ENCODE data around the gene CASQ2. TPM values are rescaled to one million over a fixed set of nuclear protein-coding genes. Genes with fewer than 3 reads are reported as not detected.

The CASQ2 gene
- total RNA-seq, 5 donors from 2014 or later (not counting 1 experiment from before 2014, with no cell fraction given): not detected

DNA sequence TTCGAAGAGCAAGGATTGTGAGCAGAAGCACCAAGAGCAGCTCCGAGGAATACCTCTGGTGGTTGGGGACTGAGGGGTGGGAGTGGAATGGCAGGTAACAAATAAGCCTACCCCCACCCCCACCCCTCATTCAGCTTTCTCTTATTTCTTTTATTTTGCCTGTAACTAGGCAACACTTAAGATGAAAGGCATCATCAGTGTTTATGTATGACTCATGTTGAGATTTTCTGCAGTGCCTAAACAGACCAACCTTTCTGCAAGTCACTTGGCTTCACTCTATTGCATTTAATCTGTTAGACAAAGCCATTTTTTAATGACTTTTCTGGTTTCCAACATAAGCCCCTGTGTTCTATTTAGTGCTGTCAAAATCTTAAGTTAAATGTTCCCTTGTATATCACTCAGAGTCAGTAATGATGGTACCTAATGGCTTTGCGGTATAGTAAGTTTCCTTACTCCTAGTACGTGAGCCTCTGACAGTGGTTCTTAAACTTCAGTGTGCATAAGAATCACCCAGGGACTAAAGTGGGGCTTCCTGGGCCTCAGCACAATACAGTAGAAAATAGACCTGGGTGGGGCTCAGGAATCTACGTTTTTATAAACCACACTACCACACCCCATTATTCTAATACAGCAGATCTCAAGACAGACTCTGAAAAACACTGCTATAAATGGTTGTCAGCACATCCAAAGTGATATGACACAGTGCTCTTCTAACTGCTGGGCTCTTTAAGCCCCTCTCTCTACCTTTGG, 19.9 kb downstream of the CASQ2 start:
- H3K4me3 ChIP-seq (ENCODE audit: control insufficient read depth in 1 of 2, extremely low read depth in 1 of 2, low read length in 1 of 2): no peak overlapping the region
- no peaks in the 10 kb centered on the region for H3K9me3 ChIP-seq
- Mint-ChIP-seq H3K27me3 (peaks cover 23 to 33% of the 10 kb centered on the region in 2 donors), H3K4me3 (no peak overlapping the region), H3K9me3 (no peaks in the 10 kb centered on the region), H3K36me3 (no peaks in the 10 kb centered on the region), H3K27ac (no peak overlapping the region), H3K4me1 (no peaks in the 10 kb centered on the region)
- ChIA-PET CTCF (no interaction called here), POLR2A (no interaction called here)
- H3K4me1 ChIP-seq (ENCODE audit: control insufficient read depth in 1 of 2, extremely low read depth in 1 of 2, insufficient read depth in 2 of 2, low read length in 2 of 2): no peaks in the 10 kb centered on the region
- WGBS (ENCODE audit: insufficient coverage): 89% methylated on average over 2 of the region's 5 CpGs
- no peak overlapping the region for H3K27ac ChIP-seq (ENCODE audit: low read length)
- DNase-seq (no peak), ATAC-seq (replicated peaks in 1 of 4) (no peak)
- no peaks in the 10 kb centered on the region for H3K36me3 ChIP-seq (ENCODE audit: control insufficient read depth in 2 of 2, extremely low read depth in 1 of 2, insufficient read depth in 1 of 2, low read length in 1 of 2)
- H3K27me3 ChIP-seq (replicated peaks in 1 of 2; ENCODE audit: control insufficient read depth in 2 of 2, extremely low read depth in 1 of 2, insufficient read depth in 2 of 2, low read length in 1 of 2): peaks cover 0 to 14% of the 10 kb centered on the region in 2 experiments

DNA sequence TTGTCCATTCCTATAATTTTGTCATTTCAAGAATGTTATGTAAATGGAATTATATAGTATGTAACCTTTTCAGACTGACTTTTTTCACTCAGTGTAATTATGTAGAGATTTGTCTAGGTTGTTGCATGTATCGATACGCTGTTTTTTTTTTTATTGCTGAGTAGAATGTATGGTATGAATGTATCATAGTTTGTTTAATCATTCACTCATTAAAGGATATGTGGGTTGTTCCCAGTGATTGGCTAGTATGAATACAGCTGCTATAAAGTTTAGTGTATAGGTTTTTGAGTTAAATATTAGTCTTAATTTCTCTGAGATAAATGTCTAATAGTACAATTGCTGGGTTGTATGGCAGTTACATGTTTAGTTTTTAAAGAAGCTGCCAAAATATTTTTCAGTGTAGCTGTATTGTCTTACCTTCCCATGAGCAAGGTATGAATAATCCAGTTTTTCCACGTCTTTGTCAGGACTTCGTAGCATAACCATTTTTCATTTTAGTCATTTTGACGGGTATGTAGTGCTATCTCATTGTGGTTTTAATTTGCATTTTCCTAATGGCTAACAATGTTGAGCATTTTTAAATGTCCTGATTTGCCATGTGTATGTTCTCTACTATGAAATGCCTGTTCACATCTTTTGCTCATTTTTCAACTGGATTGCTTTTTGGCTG, 22.4 kb downstream of the CASQ2 start:
- no peaks in the 10 kb centered on the region for H3K4me1 ChIP-seq (ENCODE audit: control insufficient read depth in 1 of 2, extremely low read depth in 1 of 2, insufficient read depth in 2 of 2, low read length in 2 of 2)
- H3K4me3 ChIP-seq (ENCODE audit: control insufficient read depth in 1 of 2, extremely low read depth in 1 of 2, low read length in 1 of 2): no peak overlapping the region
- no peak overlapping the region for H3K27ac Mint-ChIP-seq
- no peaks in the 10 kb centered on the region for H3K36me3 Mint-ChIP-seq
- CTCF ChIA-PET: no interaction called here
- no peaks in the 10 kb centered on the region for H3K36me3 ChIP-seq (ENCODE audit: control insufficient read depth in 2 of 2, extremely low read depth in 1 of 2, insufficient read depth in 1 of 2, low read length in 1 of 2)
- no peaks in the 10 kb centered on the region for H3K9me3 ChIP-seq
- H3K4me1 Mint-ChIP-seq: no peaks in the 10 kb centered on the region
- DNase-seq (no peak), ATAC-seq (replicated peaks in 1 of 4) (no peak)
- peaks cover 9 to 19% of the 10 kb centered on the region in 2 donors for H3K27me3 Mint-ChIP-seq
- H3K27ac ChIP-seq (ENCODE audit: low read length): no peak overlapping the region
- POLR2A ChIA-PET: interaction anchor here in 1 of 2 donors (0.7 kb wide), 1 partner anchor 47 kb away, joined by 3 read pairs; no protein-coding TSS in a partner anchor
- WGBS (ENCODE audit: insufficient coverage): no CpG with 5 or more reads among the region's 5 CpGs
- peaks cover 0 to 13% of the 10 kb centered on the region in 2 experiments for H3K27me3 ChIP-seq (replicated peaks in 1 of 2; ENCODE audit: control insufficient read depth in 2 of 2, extremely low read depth in 1 of 2, insufficient read depth in 2 of 2, low read length in 1 of 2)
- H3K9me3 Mint-ChIP-seq: no peaks in the 10 kb centered on the region
- H3K4me3 Mint-ChIP-seq: no peak overlapping the region

DNA sequence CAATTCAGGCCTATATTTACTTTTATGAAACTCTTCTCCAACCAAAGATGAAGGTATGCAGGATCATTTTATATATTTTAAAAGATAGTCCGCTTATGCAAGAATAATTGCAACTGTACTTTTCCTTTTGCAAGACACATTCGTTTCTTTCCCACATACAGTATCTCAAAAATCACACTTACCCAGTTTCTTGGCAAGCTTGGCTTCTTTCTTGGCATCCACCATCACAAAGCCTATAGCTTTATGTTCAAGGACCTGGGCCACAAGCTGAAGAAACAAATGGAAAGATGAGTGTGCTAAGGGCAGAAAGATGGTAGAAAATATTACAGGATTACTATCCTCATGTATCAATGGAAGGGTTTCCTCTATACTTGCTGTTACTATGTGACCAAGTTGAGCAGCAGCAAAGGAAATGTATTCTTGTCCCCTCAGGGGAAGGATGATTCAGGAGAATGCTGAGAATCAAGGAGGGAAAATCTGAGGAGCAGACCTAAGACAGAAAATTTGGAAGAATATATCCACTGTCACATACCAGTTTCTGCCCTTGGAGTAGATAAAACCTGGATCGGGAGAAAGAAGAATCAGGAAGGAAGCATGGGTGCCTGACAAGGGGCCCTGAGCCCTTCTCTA, 23.8 kb downstream of the CASQ2 start:
- WGBS (ENCODE audit: insufficient coverage): 100% methylated on average over 1 of the region's 3 CpGs
- ChIA-PET CTCF (interaction anchor here in 1 of 2 donors (0.5 kb wide), 1 partner anchor 896 kb away, joined by 4 read pairs; no protein-coding TSS in a partner anchor), POLR2A (no interaction called here)
- Histone ChIP-seq H3K27ac (ENCODE audit: low read length) (no peak overlapping the region), H3K36me3 (ENCODE audit: control insufficient read depth in 2 of 2, extremely low read depth in 1 of 2, insufficient read depth in 1 of 2, low read length in 1 of 2) (no peaks in the 10 kb centered on the region), H3K27me3 (replicated peaks in 1 of 2; ENCODE audit: control insufficient read depth in 2 of 2, extremely low read depth in 1 of 2, insufficient read depth in 2 of 2, low read length in 1 of 2) (peaks cover 0 to 8% of the 10 kb centered on the region in 2 experiments), H3K4me3 (ENCODE audit: control insufficient read depth in 1 of 2, extremely low read depth in 1 of 2, low read length in 1 of 2) (no peak overlapping the region), H3K4me1 (ENCODE audit: control insufficient read depth in 1 of 2, extremely low read depth in 1 of 2, insufficient read depth in 2 of 2, low read length in 2 of 2) (no peaks in the 10 kb centered on the region), H3K9me3 (no peaks in the 10 kb centered on the region)
- DNase-seq (no peak), ATAC-seq (replicated peaks in 1 of 4) (no peak)
- no peak overlapping the region for H3K4me3 Mint-ChIP-seq
- no peaks in the 10 kb centered on the region for H3K9me3 Mint-ChIP-seq
- H3K27me3 Mint-ChIP-seq: peaks cover 8 to 20% of the 10 kb centered on the region in 2 donors
- no peaks in the 10 kb centered on the region for H3K36me3 Mint-ChIP-seq
- no peak overlapping the region for H3K27ac Mint-ChIP-seq
- H3K4me1 Mint-ChIP-seq: no peaks in the 10 kb centered on the region

DNA sequence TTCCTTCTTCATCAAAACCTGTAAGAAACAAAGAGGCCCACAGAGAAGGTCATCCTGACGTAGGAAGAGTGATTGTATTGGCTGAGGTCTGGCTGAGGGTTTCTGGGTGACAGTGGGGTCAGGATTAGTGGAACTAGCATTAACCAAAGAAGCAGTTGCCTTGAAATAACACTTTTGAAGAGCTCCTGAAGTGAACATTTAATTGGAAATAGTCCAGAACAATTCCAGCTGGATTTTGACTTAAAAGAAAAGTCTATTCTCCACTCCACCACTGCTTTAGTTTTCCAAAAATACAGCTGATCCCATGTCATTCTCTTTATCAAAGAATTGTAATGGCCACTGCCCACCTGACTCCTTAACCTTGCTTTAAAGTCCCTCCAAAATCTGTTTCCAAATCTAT, 27.7 kb downstream of the CASQ2 start:
- no peak overlapping the region for H3K4me3 Mint-ChIP-seq
- H3K27me3 Mint-ChIP-seq: peaks cover 4 to 6% of the 10 kb centered on the region in 2 donors
- no peaks in the 10 kb centered on the region for H3K36me3 Mint-ChIP-seq
- H3K4me1 ChIP-seq (ENCODE audit: control insufficient read depth in 1 of 2, extremely low read depth in 1 of 2, insufficient read depth in 2 of 2, low read length in 2 of 2): no peaks in the 10 kb centered on the region
- H3K4me3 ChIP-seq (ENCODE audit: control insufficient read depth in 1 of 2, extremely low read depth in 1 of 2, low read length in 1 of 2): no peak overlapping the region
- WGBS (ENCODE audit: insufficient coverage): no CpG with 5 or more reads among the region's 1 CpG
- no peak overlapping the region for H3K27ac Mint-ChIP-seq
- no peaks in the 10 kb centered on the region for H3K9me3 Mint-ChIP-seq
- no peaks in the 10 kb centered on the region for H3K36me3 ChIP-seq (ENCODE audit: control insufficient read depth in 2 of 2, extremely low read depth in 1 of 2, insufficient read depth in 1 of 2, low read length in 1 of 2)
- no peaks in the 10 kb centered on the region for H3K4me1 Mint-ChIP-seq
- peaks cover 0 to 3% of the 10 kb centered on the region in 2 experiments for H3K27me3 ChIP-seq (replicated peaks in 1 of 2; ENCODE audit: control insufficient read depth in 2 of 2, extremely low read depth in 1 of 2, insufficient read depth in 2 of 2, low read length in 1 of 2)
- ATAC-seq (replicated peaks in 1 of 4): no peak
- ChIA-PET CTCF (no interaction called here), POLR2A (no interaction called here)
- no peaks in the 10 kb centered on the region for H3K9me3 ChIP-seq
- no peak overlapping the region for H3K27ac ChIP-seq (ENCODE audit: low read length)
- no peak for DNase-seq

DNA sequence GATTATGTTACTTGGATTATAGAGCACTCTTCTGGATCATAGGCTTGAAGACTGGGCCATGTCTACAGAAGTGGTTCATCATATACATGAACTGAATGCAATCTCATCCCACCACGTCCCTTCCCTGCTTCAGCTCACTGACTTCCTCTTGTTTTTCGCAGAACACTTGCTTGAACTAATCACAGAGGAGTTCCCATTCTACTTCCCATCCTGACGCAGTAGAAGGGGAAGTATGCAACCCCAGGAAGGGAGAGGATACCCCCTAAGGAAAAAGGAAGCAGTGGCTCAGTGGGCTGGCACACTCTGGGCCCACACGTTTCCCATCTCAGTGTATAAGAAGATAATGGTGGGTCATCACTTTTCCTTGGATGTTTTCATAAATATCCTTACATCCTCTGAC, 36.2 kb downstream of the CASQ2 start:
- H3K27me3 Mint-ChIP-seq: peaks cover 4 to 5% of the 10 kb centered on the region in 2 donors
- DNase-seq: no peak
- WGBS (ENCODE audit: insufficient coverage): no CpG with 5 or more reads among the region's 4 CpGs
- Histone ChIP-seq H3K9me3 (no peaks in the 10 kb centered on the region), H3K4me1 (ENCODE audit: control insufficient read depth in 1 of 2, extremely low read depth in 1 of 2, insufficient read depth in 2 of 2, low read length in 2 of 2) (no peaks in the 10 kb centered on the region), H3K36me3 (ENCODE audit: control insufficient read depth in 2 of 2, extremely low read depth in 1 of 2, insufficient read depth in 1 of 2, low read length in 1 of 2) (no peaks in the 10 kb centered on the region), H3K4me3 (ENCODE audit: control insufficient read depth in 1 of 2, extremely low read depth in 1 of 2, low read length in 1 of 2) (no peak overlapping the region), H3K27ac (ENCODE audit: low read length) (no peak overlapping the region), H3K27me3 (replicated peaks in 1 of 2; ENCODE audit: control insufficient read depth in 2 of 2, extremely low read depth in 1 of 2, insufficient read depth in 2 of 2, low read length in 1 of 2) (no peaks in the 10 kb centered on the region)
- no peak for ATAC-seq (replicated peaks in 1 of 4)
- H3K4me3 Mint-ChIP-seq: no peak overlapping the region
- H3K27ac Mint-ChIP-seq: no peak overlapping the region
- no peaks in the 10 kb centered on the region for H3K36me3 Mint-ChIP-seq
- no peaks in the 10 kb centered on the region for H3K4me1 Mint-ChIP-seq
- ChIA-PET POLR2A (no interaction called here), CTCF (interaction anchor here in 1 of 2 donors (0.6 kb wide), 1 partner anchor 38 kb away, joined by 3 read pairs; no protein-coding TSS in a partner anchor)
- H3K9me3 Mint-ChIP-seq: no peaks in the 10 kb centered on the region

DNA sequence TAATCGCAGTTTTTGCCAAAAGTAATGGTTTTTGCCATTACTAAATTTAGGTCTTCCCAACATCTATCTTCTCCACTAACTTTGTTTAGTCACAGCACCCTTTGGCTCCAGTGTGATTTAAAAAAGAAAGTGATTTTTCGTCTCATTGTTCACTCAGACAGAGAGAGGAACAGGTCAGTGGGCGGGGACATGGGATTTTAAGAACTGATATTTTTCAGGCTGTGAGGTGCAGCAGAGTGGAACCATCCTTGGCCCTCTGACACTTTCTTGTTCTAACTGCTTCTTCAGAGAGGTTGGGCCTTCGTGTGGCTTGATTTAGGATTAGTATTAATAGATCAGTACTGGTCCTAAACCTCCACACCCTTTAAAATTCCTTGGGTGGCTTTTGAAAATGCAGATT, 38.8 kb downstream of the CASQ2 start:
- no peak overlapping the region for H3K27ac Mint-ChIP-seq
- peaks cover 4% of the 10 kb centered on the region in 2 donors for H3K27me3 Mint-ChIP-seq
- CTCF ChIA-PET: no interaction called here
- no peaks in the 10 kb centered on the region for H3K9me3 Mint-ChIP-seq
- no peak overlapping the region for H3K27ac ChIP-seq (ENCODE audit: low read length)
- H3K9me3 ChIP-seq: no peaks in the 10 kb centered on the region
- no peaks in the 10 kb centered on the region for H3K36me3 Mint-ChIP-seq
- H3K27me3 ChIP-seq (replicated peaks in 1 of 2; ENCODE audit: control insufficient read depth in 2 of 2, extremely low read depth in 1 of 2, insufficient read depth in 2 of 2, low read length in 1 of 2): peaks cover 0 to 3% of the 10 kb centered on the region in 2 experiments
- H3K4me3 ChIP-seq (ENCODE audit: control insufficient read depth in 1 of 2, extremely low read depth in 1 of 2, low read length in 1 of 2): no peak overlapping the region
- H3K36me3 ChIP-seq (ENCODE audit: control insufficient read depth in 2 of 2, extremely low read depth in 1 of 2, insufficient read depth in 1 of 2, low read length in 1 of 2): no peaks in the 10 kb centered on the region
- no peak overlapping the region for H3K4me3 Mint-ChIP-seq
- WGBS (ENCODE audit: insufficient coverage): no CpG with 5 or more reads among the region's 4 CpGs
- ATAC-seq (replicated peaks in 1 of 4): no peak
- H3K4me1 ChIP-seq (ENCODE audit: control insufficient read depth in 1 of 2, extremely low read depth in 1 of 2, insufficient read depth in 2 of 2, low read length in 2 of 2): no peaks in the 10 kb centered on the region
- DNase-seq: no peak
- POLR2A ChIA-PET: no interaction called here
- no peaks in the 10 kb centered on the region for H3K4me1 Mint-ChIP-seq
